UCSD-AML1 (cell line): ENCODE data around the gene GAGE12E.
"Not testable (repeated sequence)": the region's sequence is repeated elsewhere in the genome, so short reads cannot be mapped to it uniquely, and the experiment has no call there.

Experiments
- DNase-seq: peaks from one replicate; lab custom pipeline; 2025; ENCODE audit not compliant: unreplicated experiment; lab: John Stamatoyannopoulos, UW

GAGE12E gene, protein sequence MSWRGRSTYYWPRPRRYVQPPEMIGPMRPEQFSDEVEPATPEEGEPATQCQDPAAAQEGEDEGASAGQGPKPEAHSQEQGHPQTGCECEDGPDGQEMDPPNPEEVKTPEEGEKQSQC

DNA sequence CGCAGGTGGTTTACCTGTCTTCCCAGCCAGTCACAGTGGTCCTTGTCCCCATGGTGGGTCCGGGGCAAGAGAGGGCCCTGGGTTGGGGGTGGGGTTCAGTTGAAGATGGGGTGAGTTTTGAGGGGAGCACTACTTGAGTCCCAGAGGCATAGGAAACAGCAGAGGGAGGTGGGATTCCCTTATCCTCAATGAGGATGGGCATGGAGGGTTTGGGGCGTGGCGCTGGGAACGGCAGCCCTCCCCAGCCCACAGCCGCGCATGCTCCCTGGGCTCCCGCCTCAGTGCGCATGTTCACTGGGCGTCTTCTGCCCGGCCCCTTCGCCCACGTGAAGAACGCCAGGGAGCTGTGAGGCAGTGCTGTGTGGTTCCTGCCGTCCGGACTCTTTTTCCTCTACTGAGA is at the start of gene GAGE12E:
TSS of gene GAGE12E (plus strand) at position 301 of the 400 bp plus-strand sequence. CDS start 1,155 bp downstream, outside the sequence.
- not testable (repeated sequence) for DNase-seq

DNA sequence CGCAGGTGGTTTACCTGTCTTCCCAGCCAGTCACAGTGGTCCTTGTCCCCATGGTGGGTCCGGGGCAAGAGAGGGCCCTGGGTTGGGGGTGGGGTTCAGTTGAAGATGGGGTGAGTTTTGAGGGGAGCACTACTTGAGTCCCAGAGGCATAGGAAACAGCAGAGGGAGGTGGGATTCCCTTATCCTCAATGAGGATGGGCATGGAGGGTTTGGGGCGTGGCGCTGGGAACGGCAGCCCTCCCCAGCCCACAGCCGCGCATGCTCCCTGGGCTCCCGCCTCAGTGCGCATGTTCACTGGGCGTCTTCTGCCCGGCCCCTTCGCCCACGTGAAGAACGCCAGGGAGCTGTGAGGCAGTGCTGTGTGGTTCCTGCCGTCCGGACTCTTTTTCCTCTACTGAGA is 19.2 kb upstream of the GAGE12E start, which contains the start of gene GAGE12C:
TSS of gene GAGE12C (plus strand) at position 301 of the 400 bp plus-strand sequence. CDS start 1,155 bp downstream, outside the sequence.
- DNase-seq = not testable (repeated sequence)

DNA sequence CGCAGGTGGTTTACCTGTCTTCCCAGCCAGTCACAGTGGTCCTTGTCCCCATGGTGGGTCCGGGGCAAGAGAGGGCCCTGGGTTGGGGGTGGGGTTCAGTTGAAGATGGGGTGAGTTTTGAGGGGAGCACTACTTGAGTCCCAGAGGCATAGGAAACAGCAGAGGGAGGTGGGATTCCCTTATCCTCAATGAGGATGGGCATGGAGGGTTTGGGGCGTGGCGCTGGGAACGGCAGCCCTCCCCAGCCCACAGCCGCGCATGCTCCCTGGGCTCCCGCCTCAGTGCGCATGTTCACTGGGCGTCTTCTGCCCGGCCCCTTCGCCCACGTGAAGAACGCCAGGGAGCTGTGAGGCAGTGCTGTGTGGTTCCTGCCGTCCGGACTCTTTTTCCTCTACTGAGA is 9.7 kb upstream of the GAGE12E start, which contains the start of gene GAGE12D:
TSS of gene GAGE12D (plus strand) at position 301 of the 400 bp plus-strand sequence. CDS start 1,155 bp downstream, outside the sequence.
- not testable (repeated sequence) for DNase-seq

DNA sequence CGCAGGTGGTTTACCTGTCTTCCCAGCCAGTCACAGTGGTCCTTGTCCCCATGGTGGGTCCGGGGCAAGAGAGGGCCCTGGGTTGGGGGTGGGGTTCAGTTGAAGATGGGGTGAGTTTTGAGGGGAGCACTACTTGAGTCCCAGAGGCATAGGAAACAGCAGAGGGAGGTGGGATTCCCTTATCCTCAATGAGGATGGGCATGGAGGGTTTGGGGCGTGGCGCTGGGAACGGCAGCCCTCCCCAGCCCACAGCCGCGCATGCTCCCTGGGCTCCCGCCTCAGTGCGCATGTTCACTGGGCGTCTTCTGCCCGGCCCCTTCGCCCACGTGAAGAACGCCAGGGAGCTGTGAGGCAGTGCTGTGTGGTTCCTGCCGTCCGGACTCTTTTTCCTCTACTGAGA is 9.5 kb downstream of the GAGE12E start, which contains the start of gene GAGE12F:
TSS of gene GAGE12F (plus strand) at position 301 of the 400 bp plus-strand sequence. CDS start 1,155 bp downstream, outside the sequence.
- DNase-seq = not testable (repeated sequence)

DNA sequence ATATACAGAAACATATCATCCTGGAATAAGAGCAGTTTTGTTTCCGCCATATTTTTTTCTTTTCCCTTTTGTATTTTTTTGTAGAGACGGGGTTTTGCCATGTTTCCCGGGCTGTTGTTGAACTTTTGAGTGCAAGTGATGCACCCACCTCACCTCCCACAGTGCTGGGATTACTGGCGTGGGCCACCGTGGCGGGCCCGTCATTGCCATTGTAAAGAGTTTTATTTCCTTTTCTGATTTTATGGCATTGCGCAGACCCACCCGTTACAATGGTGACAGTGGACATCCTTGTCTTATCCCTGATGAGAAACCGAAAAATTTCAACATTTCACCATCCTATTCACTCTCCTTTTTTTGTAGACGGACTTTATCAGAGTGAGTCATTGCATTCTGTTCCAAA is 17.6 kb downstream of the GAGE12E start:
- not testable (repeated sequence) for DNase-seq

DNA sequence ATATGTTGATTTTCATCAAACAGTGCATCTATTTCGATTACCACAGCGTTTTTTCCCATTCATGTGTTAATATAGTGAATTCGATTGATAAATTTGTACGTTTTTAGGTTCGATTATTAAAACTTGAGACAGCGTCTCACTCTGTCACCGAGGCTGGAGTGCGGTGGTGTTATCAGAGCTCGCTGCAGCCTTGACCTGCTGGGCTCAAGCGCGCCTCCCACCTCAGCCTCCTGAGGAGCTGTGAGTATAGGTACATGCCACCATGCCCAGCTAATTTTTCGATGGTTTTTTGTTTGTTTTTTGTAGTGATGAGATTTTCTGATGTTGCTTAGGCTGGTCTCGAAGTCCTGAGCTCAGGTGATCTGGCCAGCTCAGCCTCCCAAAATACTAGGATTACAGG is 18.1 kb downstream of the GAGE12E start:
- not testable (repeated sequence) for DNase-seq

DNA sequence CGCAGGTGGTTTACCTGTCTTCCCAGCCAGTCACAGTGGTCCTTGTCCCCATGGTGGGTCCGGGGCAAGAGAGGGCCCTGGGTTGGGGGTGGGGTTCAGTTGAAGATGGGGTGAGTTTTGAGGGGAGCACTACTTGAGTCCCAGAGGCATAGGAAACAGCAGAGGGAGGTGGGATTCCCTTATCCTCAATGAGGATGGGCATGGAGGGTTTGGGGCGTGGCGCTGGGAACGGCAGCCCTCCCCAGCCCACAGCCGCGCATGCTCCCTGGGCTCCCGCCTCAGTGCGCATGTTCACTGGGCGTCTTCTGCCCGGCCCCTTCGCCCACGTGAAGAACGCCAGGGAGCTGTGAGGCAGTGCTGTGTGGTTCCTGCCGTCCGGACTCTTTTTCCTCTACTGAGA is 19.0 kb downstream of the GAGE12E start, which contains the start of gene GAGE12G:
TSS of gene GAGE12G (plus strand) at position 301 of the 400 bp plus-strand sequence. CDS start 1,155 bp downstream, outside the sequence.
- DNase-seq = not testable (repeated sequence)

DNA sequence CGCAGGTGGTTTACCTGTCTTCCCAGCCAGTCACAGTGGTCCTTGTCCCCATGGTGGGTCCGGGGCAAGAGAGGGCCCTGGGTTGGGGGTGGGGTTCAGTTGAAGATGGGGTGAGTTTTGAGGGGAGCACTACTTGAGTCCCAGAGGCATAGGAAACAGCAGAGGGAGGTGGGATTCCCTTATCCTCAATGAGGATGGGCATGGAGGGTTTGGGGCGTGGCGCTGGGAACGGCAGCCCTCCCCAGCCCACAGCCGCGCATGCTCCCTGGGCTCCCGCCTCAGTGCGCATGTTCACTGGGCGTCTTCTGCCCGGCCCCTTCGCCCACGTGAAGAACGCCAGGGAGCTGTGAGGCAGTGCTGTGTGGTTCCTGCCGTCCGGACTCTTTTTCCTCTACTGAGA is 28.6 kb downstream of the GAGE12E start, which contains the start of gene GAGE12H:
TSS of gene GAGE12H (plus strand) at position 301 of the 400 bp plus-strand sequence. CDS start 1,155 bp downstream, outside the sequence.
- not testable (repeated sequence) for DNase-seq

DNA sequence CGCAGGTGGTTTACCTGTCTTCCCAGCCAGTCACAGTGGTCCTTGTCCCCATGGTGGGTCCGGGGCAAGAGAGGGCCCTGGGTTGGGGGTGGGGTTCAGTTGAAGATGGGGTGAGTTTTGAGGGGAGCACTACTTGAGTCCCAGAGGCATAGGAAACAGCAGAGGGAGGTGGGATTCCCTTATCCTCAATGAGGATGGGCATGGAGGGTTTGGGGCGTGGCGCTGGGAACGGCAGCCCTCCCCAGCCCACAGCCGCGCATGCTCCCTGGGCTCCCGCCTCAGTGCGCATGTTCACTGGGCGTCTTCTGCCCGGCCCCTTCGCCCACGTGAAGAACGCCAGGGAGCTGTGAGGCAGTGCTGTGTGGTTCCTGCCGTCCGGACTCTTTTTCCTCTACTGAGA is 38.1 kb downstream of the GAGE12E start, which contains the start of gene GAGE2A:
TSS of gene GAGE2A (plus strand) at position 301 of the 400 bp plus-strand sequence. CDS start 1,155 bp downstream, outside the sequence.
- DNase-seq = not testable (repeated sequence)

DNA sequence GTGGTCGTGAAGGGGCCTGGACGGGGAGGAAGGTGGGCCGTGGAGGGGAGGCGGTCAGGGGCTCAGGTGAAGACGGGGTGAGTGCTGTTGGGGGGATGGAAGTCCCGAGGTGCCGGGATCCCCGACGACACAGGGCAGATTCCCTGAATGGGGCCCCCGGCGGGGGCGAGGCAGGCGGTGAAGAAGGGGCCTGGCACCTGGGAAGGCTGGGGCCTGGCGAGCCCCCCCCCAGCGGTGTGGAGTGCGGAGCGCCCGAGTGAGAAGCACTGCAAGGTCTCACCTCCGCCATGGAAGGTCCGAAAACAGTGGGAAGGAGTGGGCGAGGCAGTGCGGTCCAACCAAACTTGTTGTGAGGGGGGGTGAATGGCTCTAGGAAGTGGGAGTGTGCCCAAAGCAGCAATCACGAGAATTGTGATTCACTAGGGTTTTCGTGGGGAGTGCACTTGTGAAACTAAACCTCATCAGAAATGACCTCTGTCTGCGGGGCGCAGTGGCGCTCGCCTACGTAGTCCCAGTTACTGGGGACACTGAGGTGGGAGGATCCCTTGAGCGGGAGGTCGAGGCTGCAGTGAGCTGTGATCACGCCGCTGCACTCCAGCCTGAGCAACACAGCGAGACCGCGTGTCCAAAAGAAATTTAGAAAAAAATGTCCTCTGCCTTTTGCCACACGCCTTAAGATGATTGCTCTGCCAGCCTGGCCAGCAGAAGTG is 38.8 kb downstream of the GAGE12E start:
- DNase-seq = not testable (repeated sequence)

DNA sequence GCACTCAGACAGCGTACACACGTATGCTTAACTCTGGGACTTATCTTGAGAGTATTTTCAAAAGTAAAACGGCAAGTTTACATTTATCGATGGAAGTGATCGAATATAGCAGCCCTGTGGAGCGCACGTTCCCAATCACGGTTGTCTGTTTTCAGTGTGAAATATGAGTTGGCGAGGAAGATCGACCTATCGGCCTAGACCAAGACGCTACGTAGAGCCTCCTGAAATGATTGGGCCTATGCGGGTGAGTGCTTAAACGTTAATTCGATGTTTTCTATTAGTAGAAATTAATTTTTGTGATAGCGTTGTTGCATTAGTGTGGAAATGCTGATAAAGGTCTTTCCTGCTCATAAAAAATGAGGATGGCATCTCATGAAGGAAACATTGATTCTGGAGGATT is 39.4 kb downstream of the GAGE12E start:
- DNase-seq = not testable (repeated sequence)

DNA sequence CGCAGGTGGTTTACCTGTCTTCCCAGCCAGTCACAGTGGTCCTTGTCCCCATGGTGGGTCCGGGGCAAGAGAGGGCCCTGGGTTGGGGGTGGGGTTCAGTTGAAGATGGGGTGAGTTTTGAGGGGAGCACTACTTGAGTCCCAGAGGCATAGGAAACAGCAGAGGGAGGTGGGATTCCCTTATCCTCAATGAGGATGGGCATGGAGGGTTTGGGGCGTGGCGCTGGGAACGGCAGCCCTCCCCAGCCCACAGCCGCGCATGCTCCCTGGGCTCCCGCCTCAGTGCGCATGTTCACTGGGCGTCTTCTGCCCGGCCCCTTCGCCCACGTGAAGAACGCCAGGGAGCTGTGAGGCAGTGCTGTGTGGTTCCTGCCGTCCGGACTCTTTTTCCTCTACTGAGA is 47.6 kb downstream of the GAGE12E start, which contains the start of gene GAGE1:
TSS of gene GAGE1 (plus strand) at position 301 of the 400 bp plus-strand sequence. CDS start 1,155 bp downstream, outside the sequence.
- DNase-seq = not testable (repeated sequence)
